ENCODE results near the gene CHRNB1. TPM values are rescaled to one million over a fixed set of nuclear protein-coding genes. Genes with fewer than 3 reads are reported as not detected.

The CHRNB1 gene
- total RNA-seq, 4 donors from 2014 or later = 82.3 to 202 (median 101) TPM

GRCh38 chr17:7440113-7440833 lies 4.6 kb upstream of the CHRNB1 start:
- H3K9me3 ChIP-seq = no peaks in the 10 kb centered on the region
- peak overlapping the region; percentile 55 to 82 (median 62) for H3K4me3 ChIP-seq
- DNase-seq (peak; percentile 61 to 77), ATAC-seq (peak in 1 of 2 donors; percentile 7)
- TF ChIP-seq POLR2A (IDR thresholded peaks at IDR 0.05) = no peak
- no peak for TF ChIP-seq CTCF (IDR thresholded peaks at IDR 0.05 in 4 of 5, conservative IDR thresholded peaks at IDR 0.05 in 1 of 5)
- peaks cover 0 to 4% (median 0%) of the 10 kb centered on the region in 3 donors for H3K27me3 ChIP-seq
- intact Hi-C loops (cut with DNase I; ENCODE audit: low total_unique reads) = no loop called here
- H3K27ac ChIP-seq = peak overlapping the region; percentile 44 to 100 (median 88)
- peaks cover 48 to 72% of the 10 kb centered on the region in 2 donors for H3K4me1 ChIP-seq
- in situ Hi-C loops (cut with MboI; ENCODE audit: low sequenced_read_pairs in 4 of 4) = loop anchor here in 2 of 4 donors (5.0 to 25.0 kb wide), 2 partner anchors 37 to 122 kb away; partner anchors contain the start of genes SENP3 (in 1 of the 2), TNFSF13 (in 1 of the 2) and ZBTB4 (in 1 of the 2)
- no peaks in the 10 kb centered on the region for H3K36me3 ChIP-seq

GRCh38 chr17:7440834-7441195 lies 4.0 kb upstream of the CHRNB1 start:
- DNase-seq (peak; percentile 59 to 85), ATAC-seq (peak in 1 of 2 donors; percentile 11)
- Histone ChIP-seq H3K36me3 (no peaks in the 10 kb centered on the region), H3K27ac (peak overlapping the region; percentile 44 to 100 (median 88)), H3K4me1 (peaks cover 42 to 67% of the 10 kb centered on the region in 2 donors), H3K9me3 (no peaks in the 10 kb centered on the region), H3K4me3 (peak overlapping the region; percentile 55 to 82 (median 62)), H3K27me3 (peaks cover 0 to 4% (median 0%) of the 10 kb centered on the region in 3 donors)
- TF ChIP-seq POLR2A (IDR thresholded peaks at IDR 0.05) (peak in 1 of 2 donors; percentile 31), CTCF (IDR thresholded peaks at IDR 0.05 in 4 of 5, conservative IDR thresholded peaks at IDR 0.05 in 1 of 5) (no peak)
- in situ Hi-C loops (cut with MboI; ENCODE audit: low sequenced_read_pairs in 4 of 4) = loop anchor here in 2 of 4 donors (5.0 to 25.0 kb wide), 2 partner anchors 36 to 121 kb away; partner anchors contain the start of genes SENP3 (in 1 of the 2), TNFSF13 (in 1 of the 2) and ZBTB4 (in 1 of the 2)
- intact Hi-C loops (cut with DNase I; ENCODE audit: low total_unique reads) = no loop called here

- intact Hi-C loops (cut with DNase I; ENCODE audit: low total_unique reads) (no loop called here), in situ Hi-C loops (cut with MboI; ENCODE audit: low sequenced_read_pairs in 4 of 4) (loop anchor here in 2 of 4 donors (5.0 to 25.0 kb wide), 2 partner anchors 36 to 121 kb away; partner anchors contain the start of genes SENP3 (in 1 of the 2), TNFSF13 (in 1 of the 2) and ZBTB4 (in 1 of the 2))
- Histone ChIP-seq H3K4me1 (peaks cover 38 to 67% of the 10 kb centered on the region in 2 donors), H3K27me3 (peaks cover 0 to 4% (median 0%) of the 10 kb centered on the region in 3 donors), H3K9me3 (no peaks in the 10 kb centered on the region), H3K27ac (peak overlapping the region; percentile 44 to 100 (median 88)), H3K36me3 (no peaks in the 10 kb centered on the region), H3K4me3 (peak overlapping the region in 1 of 4 donors; percentile 62)
- no peak for DNase-seq
- ATAC-seq = no peak
- TF ChIP-seq CTCF (IDR thresholded peaks at IDR 0.05 in 4 of 5, conservative IDR thresholded peaks at IDR 0.05 in 1 of 5) (no peak), POLR2A (IDR thresholded peaks at IDR 0.05) (no peak)
Measured at GRCh38 chr17:7441266-7441665, 3.6 kb upstream of the CHRNB1 start.

- Histone ChIP-seq H3K9me3 (no peaks in the 10 kb centered on the region), H3K36me3 (no peaks in the 10 kb centered on the region), H3K4me3 (no peak overlapping the region), H3K27me3 (peaks cover 0 to 4% (median 0%) of the 10 kb centered on the region in 3 donors), H3K4me1 (peaks cover 32 to 67% of the 10 kb centered on the region in 2 donors), H3K27ac (peak overlapping the region in 3 of 4 donors; percentile 97 to 100 (median 98))
- intact Hi-C loops (cut with DNase I; ENCODE audit: low total_unique reads) = no loop called here
- ATAC-seq = no peak
- in situ Hi-C loops (cut with MboI; ENCODE audit: low sequenced_read_pairs in 4 of 4) = loop anchor here in 2 of 4 donors (5.0 to 25.0 kb wide), 2 partner anchors 35 to 120 kb away; partner anchors contain the start of genes SENP3 (in 1 of the 2), TNFSF13 (in 1 of the 2) and ZBTB4 (in 1 of the 2)
- TF ChIP-seq CTCF (IDR thresholded peaks at IDR 0.05 in 4 of 5, conservative IDR thresholded peaks at IDR 0.05 in 1 of 5) (no peak), POLR2A (IDR thresholded peaks at IDR 0.05) (no peak)
- no peak for DNase-seq
Measured at GRCh38 chr17:7442142-7442541, 2.7 kb upstream of the CHRNB1 start.

Data from gastrocnemius medialis (tissue), 4 donors.